Measurements from ENCODE around the gene FAM187B.
"Not testable (repeated sequence)": the region's sequence is repeated elsewhere in the genome, so short reads cannot be mapped to it uniquely, and the experiment has no call there.

FAM187B gene

GRCh38 chr19:35251456-35251855 lies 22.9 kb upstream of the FAM187B start:
- no peak overlapping the region for H3K4me2 ChIP-seq
- H4K20me1 ChIP-seq = no peaks in the 10 kb centered on the region
- no peak for TF ChIP-seq Cebpa-rat (IDR thresholded peaks at IDR 0.05)
- no peaks in the 10 kb centered on the region for H3K9me3 ChIP-seq
- no peaks in the 10 kb centered on the region for H3K36me3 ChIP-seq
- H3K4me1 ChIP-seq = peaks cover 20% of the 10 kb centered on the region
- H3K27ac ChIP-seq = no peak overlapping the region
- peaks cover 49% of the 10 kb centered on the region for H3K27me3 ChIP-seq
- H3K9ac ChIP-seq = no peak overlapping the region
- H3K4me3 ChIP-seq = no peak overlapping the region

- H4K20me1 ChIP-seq = no peaks in the 10 kb centered on the region
- H3K4me3 ChIP-seq = no peak overlapping the region
- TF ChIP-seq Cebpa-rat (IDR thresholded peaks at IDR 0.05) = no peak
- H3K9ac ChIP-seq = no peak overlapping the region
- no peaks in the 10 kb centered on the region for H3K36me3 ChIP-seq
- no peak overlapping the region for H3K4me2 ChIP-seq
- H3K9me3 ChIP-seq = no peaks in the 10 kb centered on the region
- peaks cover 20% of the 10 kb centered on the region for H3K4me1 ChIP-seq
- H3K27me3 ChIP-seq = peaks cover 56% of the 10 kb centered on the region
- no peak overlapping the region for H3K27ac ChIP-seq
Measured at GRCh38 chr19:35249848-35250711, 21.5 kb upstream of the FAM187B start.

DNA sequence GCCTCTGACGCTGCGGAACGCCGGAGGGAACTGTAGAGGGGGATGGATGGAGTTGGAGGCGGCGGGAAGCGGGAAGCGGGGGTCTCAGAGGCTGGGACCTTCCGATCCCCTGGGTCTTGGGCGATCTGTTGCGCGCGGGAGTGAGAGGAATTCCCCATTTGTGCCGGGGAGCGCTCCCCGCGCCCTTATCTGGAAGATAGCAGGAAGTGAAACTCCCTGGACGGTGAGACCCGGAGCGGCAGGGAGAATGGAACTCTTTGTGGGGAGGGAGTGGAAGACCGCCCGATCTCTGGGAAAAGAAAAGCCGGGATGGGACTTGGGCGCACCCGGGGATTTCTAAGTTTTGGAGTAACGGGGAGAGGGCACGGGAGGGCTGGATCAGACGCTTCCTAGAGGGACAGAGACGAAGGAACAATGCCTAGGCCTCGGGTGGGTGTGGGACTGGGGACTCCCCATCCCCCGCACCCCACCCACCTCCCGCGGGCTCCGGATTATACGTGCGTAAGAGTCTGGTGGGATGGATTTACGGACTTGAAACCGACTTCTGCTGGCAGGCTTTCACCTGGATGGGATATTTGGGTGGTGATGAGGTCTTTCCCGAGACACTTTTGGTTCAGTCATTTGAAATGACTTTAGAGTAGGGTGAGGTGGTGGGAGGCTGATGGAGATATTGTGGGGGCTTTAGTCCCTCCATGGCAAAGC lies 20.8 kb upstream of the FAM187B start:
- Histone ChIP-seq H3K9me3 (no peaks in the 10 kb centered on the region), H3K36me3 (no peaks in the 10 kb centered on the region), H4K20me1 (no peaks in the 10 kb centered on the region), H3K4me1 (peaks cover 20% of the 10 kb centered on the region), H3K9ac (no peak overlapping the region), H3K4me3 (peak overlapping the region; percentile 66; the same call in 1 of the 2 replicates), H3K27ac (no peak overlapping the region), H3K4me2 (peak overlapping the region; percentile 97), H3K27me3 (peaks cover 56% of the 10 kb centered on the region)
- no peak for TF ChIP-seq Cebpa-rat (IDR thresholded peaks at IDR 0.05)

GRCh38 chr19:35248310-35249145 lies 20.0 kb upstream of the FAM187B start, which contains the start of gene LSR:
Gene LSR (plus strand): TSS chr19:35249002. CDS start chr19:35249023, 21 bp downstream.
- TF ChIP-seq Cebpa-rat (IDR thresholded peaks at IDR 0.05) = no peak
- no peak within 1 kb of the TSS for H3K27ac ChIP-seq

DNA sequence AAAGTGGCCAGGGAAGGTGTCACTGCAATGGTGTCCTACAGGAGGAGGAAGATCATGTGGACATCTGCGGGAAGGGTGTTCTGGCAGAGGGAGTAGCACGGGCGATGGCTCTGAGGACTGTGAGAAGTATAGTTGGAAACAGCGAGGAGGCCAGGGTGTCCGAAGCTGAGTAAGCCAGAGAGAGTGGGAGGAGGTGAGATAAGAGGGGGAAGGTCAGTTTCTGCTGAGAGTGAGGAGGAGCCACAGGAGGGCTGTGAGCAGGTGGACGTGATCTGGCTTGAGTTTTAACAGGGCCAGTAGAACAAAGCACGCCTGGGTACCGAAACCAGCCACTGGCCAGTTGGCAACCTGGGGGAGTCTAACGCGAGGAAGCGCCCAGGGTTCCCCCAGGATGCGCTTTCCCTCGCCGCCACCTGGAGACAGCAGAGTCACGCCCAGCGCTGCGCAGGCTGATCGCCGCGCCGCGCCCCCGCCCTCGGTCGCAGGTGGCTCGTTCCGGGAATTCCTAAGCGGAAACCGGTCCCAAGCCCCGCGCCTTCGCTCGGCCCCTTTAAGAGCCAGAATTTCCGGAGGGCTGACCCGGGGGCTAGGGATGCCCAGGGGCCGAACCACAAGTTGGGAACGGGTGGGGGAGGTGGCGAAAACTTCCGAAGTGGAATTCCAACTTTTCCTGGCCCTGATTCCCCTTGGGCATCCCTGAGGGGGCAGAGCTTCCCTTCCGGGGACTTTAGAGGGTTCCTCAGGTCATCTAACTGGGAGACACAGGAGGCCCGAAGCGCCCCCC lies 19.2 kb upstream of the FAM187B start:
- 0 out of 2 replicates have a peak, but pooled peaks cover 3% of the 10 kb centered on the region for H3K9me3 ChIP-seq
- H3K9ac ChIP-seq = no peak overlapping the region
- peak overlapping the region; percentile 97 for H3K4me2 ChIP-seq
- no peaks in the 10 kb centered on the region for H4K20me1 ChIP-seq
- H3K36me3 ChIP-seq = no peaks in the 10 kb centered on the region
- TF ChIP-seq Cebpa-rat (IDR thresholded peaks at IDR 0.05) = no peak
- peaks cover 56% of the 10 kb centered on the region for H3K27me3 ChIP-seq
- peaks cover 20% of the 10 kb centered on the region for H3K4me1 ChIP-seq
- no peak overlapping the region for H3K27ac ChIP-seq
- H3K4me3 ChIP-seq = peak overlapping the region; percentile 66

More at GRCh38 chr19:35248310-35249145, 20.0 kb upstream of the FAM187B start, which contains the start of gene LSR:
- peaks cover 20% of the 10 kb centered on the region for H3K4me1 ChIP-seq
- H3K9me3 ChIP-seq = 0 out of 2 replicates have a peak, but pooled peaks cover 3% of the 10 kb centered on the region
- H3K4me2 ChIP-seq = peak within 1 kb of the TSS; percentile 97
- peaks cover 56% of the 10 kb centered on the region for H3K27me3 ChIP-seq
- no peak within 1 kb of the TSS for H3K9ac ChIP-seq
- H4K20me1 ChIP-seq = no peaks in the 10 kb centered on the region
- H3K4me3 ChIP-seq = peak within 1 kb of the TSS; percentile 66
- no peaks in the 10 kb centered on the region for H3K36me3 ChIP-seq

GRCh38 chr19:35246466-35247092 lies 18.0 kb upstream of the FAM187B start:
- peaks cover 20% of the 10 kb centered on the region for H3K4me1 ChIP-seq
- peaks cover 56% of the 10 kb centered on the region for H3K27me3 ChIP-seq
- H3K27ac ChIP-seq = no peak overlapping the region
- H4K20me1 ChIP-seq = no peaks in the 10 kb centered on the region
- no peak overlapping the region for H3K4me2 ChIP-seq
- no peak overlapping the region for H3K4me3 ChIP-seq
- H3K9me3 ChIP-seq = peaks cover 12% of the 10 kb centered on the region
- no peaks in the 10 kb centered on the region for H3K36me3 ChIP-seq
- H3K9ac ChIP-seq = no peak overlapping the region
- TF ChIP-seq Cebpa-rat (IDR thresholded peaks at IDR 0.05) = no peak

DNA sequence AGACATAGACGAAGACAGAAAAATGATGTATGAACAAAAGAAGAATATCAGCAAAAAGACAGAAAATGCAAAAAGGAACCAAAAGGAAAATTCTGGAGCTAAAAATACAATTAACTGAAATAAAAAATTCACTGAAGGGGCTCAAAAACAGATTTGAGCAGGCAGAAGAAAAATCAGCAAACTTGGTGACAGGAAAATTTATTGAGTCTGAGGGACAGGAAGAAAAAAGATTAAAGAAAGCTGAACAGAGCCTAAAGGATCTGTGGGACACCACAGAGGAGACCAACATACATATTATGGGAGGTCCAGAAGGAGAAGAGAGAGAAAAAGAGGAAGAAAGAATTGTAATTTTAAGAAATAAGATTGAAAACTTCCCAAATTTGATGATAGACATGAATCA lies 12.9 kb upstream of the FAM187B start:
- Histone ChIP-seq H3K9ac (no peak overlapping the region), H4K20me1 (no peaks in the 10 kb centered on the region), H3K4me2 (no peak overlapping the region), H3K27me3 (peaks cover 6% of the 10 kb centered on the region; the same call in 1 of the 2 replicates), H3K4me1 (peaks cover 10% of the 10 kb centered on the region), H3K36me3 (no peaks in the 10 kb centered on the region), H3K4me3 (no peak overlapping the region), H3K9me3 (peaks cover 22% of the 10 kb centered on the region), H3K27ac (no peak overlapping the region)
- no peak for TF ChIP-seq Cebpa-rat (IDR thresholded peaks at IDR 0.05)

DNA sequence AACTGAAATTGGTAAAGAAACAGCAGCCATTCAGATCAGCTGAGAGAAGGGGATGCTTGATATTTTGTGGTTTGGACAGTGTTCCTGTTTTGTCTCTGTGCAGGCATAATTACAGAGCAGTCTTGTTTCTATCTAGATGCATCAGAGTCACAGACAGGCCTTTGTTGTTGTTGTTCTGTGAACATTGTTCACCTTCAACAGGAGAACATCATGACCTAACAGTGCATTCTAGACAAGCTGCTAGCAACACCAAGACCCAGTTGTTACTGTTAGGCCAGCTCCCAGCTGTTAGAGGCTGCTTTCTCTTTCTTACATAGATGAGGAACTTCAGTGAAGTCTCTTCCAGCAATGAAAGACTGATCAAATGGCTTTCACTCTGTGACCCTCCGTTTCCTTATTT lies 11.8 kb upstream of the FAM187B start:
- Histone ChIP-seq H3K4me2 (peak overlapping the region; percentile 18), H3K27me3 (no peaks in the 10 kb centered on the region), H3K9ac (no peak overlapping the region), H4K20me1 (no peaks in the 10 kb centered on the region), H3K36me3 (no peaks in the 10 kb centered on the region), H3K27ac (no peak overlapping the region), H3K9me3 (peaks cover 22% of the 10 kb centered on the region), H3K4me3 (no peak overlapping the region), H3K4me1 (peaks cover 10% of the 10 kb centered on the region)
- no peak for TF ChIP-seq Cebpa-rat (IDR thresholded peaks at IDR 0.05)

GRCh38 chr19:35239597-35239996 lies 11.1 kb upstream of the FAM187B start:
- not testable (repeated sequence) for H3K9ac ChIP-seq, H3K27me3 ChIP-seq, H3K4me3 ChIP-seq, H3K36me3 ChIP-seq, H3K27ac ChIP-seq, H3K4me2 ChIP-seq, H4K20me1 ChIP-seq
- peaks cover 10% of the 10 kb centered on the region for H3K4me1 ChIP-seq
- H3K9me3 ChIP-seq = peaks cover 24% of the 10 kb centered on the region
